OCI-M1 (cell line): ENCODE results near the gene DCAF7.

Experiments used
- DNase-seq: peaks from one replicate; lab custom pipeline; 2025; lab: John Stamatoyannopoulos, UW

DCAF7 gene

DNA sequence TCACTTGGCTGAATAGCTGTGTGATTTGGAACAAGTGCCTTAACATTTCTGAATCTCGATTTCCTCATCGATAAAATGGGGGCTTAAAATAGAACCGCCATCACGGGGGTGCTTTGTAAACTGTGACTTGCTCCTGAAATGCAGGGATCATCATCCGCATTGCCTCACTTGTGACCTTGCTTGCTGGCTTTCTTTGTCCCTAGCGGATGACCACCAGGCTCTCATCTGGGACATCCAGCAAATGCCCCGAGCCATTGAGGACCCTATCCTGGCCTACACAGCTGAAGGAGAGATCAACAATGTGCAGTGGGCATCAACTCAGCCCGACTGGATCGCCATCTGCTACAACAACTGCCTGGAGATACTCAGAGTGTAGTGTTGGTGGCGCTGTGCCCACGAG is 38.5 kb downstream of the DCAF7 start:
- no peak for DNase-seq

DNA sequence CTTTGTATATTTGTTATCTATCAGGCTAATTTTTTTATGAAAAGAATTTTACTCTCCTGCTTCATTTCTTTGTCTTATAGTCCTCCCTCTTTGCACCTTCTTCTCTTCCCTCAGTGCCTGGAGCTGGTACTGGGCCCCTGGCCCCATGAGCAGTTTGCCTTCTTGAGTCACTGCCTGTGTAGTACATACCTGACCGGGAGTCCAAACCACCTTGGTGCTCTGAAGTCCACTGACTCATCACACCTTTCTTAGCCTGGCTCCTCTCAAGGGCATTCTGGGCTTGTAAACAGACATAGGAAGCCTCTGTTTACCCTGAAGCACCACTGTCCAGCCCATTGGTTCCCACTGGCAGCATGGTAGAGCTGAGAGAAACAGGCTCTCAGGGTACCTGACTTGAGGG is 39.4 kb downstream of the DCAF7 start:
- no peak for DNase-seq

DNA sequence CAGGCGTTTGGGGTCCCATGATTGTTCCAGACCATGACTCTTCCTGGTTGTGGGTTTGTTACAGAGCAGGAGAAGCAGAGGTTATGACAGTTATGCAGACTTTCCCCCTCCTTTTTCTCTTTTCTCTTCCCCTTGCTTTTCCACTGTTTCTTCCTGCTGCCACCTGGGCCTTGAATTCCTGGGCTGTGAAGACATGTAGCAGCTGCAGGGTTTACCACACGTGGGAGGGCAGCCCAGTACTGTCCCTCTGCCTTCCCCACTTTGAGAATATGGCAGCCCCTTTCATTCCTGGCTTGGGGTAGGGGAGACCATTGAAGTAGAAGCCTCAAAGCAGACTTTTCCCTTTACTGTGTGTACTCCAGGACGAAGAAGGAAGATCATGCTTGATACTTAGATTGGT is 42.5 kb downstream of the DCAF7 start:
- DNase-seq, result no peak

- DNase-seq, result no peak
These were observed 44.9 kb downstream of the DCAF7 start for GRCh38 chr17:63595132-63595531.

DNA sequence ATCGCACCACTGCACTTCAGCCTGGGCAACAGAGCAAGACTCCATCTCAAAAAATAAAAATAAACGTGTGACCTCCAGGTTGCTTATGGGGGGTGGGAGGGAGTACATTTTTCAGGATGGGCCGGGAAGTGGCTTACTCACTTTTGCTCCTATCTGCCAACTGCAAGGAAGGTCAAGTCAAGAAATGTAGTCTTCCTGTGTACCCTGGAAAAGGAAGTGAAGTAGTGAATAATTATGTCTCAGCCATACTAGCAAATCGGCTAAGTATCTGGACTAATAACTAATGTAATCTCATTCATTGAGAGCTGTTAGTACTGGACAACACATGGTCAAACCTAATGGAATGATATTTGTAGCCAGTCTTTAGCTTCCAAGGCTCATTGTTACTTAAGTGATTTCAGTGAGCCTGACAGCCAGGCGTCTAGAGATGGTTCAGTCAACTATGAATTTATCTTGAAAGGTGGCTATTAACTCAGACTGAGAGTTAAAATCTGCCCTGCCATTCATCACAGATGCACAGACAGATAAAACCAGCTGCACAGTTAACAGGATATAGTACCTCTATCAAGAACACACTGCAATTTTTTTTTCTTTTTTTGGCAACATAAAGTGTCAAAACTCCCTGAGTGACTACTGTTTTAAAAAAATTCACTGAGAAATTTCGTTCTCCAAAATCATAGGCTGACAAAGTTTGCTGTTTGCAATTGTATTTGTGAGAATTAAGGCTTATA is 46.7 kb downstream of the DCAF7 start:
- no peak for DNase-seq

DNA sequence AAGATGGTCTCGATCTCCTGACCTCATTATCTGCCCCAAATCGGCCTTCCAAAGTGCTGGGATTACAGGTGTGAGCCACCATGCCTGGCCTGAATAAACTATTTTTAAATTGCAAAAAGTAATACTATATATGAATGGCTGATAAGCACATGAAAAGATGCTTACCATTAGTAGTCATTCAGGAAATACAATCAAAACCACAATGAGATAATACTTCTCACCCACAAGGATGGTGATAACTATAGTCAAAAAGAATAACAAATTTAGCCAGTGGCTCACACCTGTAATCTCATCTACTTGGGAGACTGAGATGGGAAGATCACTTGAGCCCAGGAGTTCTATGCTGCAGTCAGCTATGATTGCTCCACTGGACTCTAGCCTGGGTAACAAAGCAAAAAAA is 48.0 kb downstream of the DCAF7 start:
- DNase-seq, result no peak

- peak; percentile 88 for DNase-seq
These were observed 50.5 kb downstream of the DCAF7 start, which contains the start of gene TACO1 for GRCh38 chr17:63600569-63601438. Gene TACO1, plus strand, starts transcription at chr17:63600895. Its CDS starts 189 bp downstream, at chr17:63601084.

DNA sequence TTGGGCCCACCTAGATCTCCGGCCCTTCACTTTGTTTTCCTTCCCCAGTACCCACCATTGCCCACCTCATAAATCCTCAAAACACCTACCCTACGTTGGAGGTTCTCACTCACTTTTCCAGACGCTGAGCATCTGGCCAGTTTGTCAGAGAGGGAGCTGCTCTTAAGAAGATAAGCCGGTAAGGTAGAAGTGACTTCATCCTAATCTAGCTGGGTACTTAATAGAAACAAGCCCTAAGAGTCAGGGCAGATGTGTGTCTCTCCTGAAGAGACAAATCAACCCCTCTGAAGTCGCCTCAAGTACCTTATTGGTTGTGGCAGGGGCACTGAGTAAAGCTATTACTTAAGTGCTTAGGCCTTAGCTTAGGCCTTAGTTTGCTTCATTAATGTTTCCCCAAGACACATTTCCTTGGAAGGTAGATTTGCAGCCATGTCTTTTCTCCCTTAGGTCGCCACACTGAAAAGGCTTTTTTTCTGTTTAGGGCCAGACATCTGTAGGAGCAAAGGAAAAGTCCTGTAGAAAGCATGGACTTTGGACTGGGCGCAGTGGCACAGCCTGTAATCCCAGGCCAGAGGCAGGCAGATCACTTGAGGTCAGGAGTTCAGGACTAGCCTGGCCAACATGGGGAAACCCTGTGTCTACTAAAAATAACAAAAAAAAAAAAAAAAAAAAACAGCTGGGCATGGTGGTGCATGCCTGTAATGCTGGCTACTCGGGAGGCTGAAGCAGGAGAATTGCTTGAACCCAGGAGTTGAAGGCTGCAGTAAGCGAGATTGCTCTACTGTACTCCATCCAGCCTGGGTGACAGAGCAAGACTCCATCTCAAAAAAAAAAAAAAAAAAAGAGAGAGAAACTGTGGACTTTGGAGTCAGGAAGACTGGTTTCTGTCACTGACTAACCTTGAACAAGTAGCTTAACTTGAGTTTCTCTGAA is 51.4 kb downstream of the DCAF7 start:
- DNase-seq, result no peak

- DNase-seq, result no peak
These were observed 59.7 kb downstream of the DCAF7 start for GRCh38 chr17:63609816-63610573.

DNA sequence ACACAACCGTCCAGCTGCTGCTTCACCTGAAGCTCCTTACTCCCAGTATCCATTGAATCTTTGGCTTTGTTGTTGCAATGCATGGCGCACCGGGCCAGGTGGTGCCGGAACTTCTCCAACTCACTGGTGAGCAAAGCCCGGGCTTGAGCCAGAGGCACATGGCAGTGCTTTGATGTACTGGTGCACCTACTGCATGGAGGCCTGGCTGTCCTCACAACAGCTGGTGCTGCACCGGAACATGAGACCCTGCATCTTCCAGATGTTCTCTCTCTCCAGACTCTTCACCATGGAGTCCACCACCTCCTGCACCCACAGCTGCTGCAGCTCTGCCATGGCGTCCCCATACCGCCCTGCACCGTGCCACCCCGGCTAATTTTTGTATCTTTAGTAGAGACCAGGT is 60.6 kb downstream of the DCAF7 start:
- no peak for DNase-seq

GRCh38 chr17:63611354-63611753 is 61.1 kb downstream of the DCAF7 start:
- no peak for DNase-seq

DNA sequence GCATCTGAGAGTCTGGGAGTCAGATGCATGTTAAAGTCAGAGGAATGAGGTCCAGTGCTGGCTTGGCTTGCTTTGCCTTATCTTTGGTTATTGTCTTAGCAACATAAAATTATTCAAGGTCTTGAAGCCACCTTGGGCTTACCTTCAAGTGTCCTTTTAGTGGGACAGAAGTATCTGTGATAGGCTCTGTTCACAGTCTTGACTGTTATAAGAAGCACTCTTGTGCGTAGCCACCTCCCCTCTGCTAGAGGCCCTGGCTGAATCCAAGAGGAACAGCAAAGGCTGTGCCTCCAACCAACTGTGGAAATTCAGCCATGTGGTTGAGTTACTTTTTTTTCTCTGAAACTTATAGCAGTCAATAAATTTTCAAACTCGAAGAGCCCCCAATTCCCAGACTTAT is 63.4 kb downstream of the DCAF7 start:
- no peak for DNase-seq

GRCh38 chr17:63621229-63621683 is 71.0 kb downstream of the DCAF7 start:
- no peak for DNase-seq

- DNase-seq, result peak; percentile 100
These were observed 71.7 kb downstream of the DCAF7 start, which contains the start of gene MAP3K3 for GRCh38 chr17:63621684-63622573. Gene MAP3K3, plus strand, starts transcription at chr17:63622417. Its CDS starts 343 bp downstream, at chr17:63622760.

GRCh38 chr17:63622574-63623390 is 72.5 kb downstream of the DCAF7 start:
- DNase-seq, result peak; percentile 72

- DNase-seq, result peak; percentile 46
These were observed 73.7 kb downstream of the DCAF7 start for GRCh38 chr17:63623786-63624530.

DNA sequence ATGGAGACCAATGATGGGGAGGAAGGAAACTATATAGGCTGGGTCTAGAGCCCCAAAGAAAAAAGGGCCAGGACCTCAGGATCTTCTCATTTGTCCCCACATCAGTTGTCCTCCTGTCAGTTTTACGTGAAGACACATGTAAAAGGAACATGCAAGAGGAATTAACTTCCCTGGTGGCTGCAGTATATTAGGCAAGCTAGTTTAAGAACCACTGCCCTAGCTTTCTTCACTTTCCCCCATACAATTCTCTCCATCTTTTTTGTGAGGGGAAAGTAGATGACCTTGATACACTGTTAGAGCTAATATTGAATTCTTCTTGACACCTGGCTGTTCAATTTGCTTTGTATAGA is 74.2 kb downstream of the DCAF7 start:
- DNase-seq, result peak; percentile 43

DNA sequence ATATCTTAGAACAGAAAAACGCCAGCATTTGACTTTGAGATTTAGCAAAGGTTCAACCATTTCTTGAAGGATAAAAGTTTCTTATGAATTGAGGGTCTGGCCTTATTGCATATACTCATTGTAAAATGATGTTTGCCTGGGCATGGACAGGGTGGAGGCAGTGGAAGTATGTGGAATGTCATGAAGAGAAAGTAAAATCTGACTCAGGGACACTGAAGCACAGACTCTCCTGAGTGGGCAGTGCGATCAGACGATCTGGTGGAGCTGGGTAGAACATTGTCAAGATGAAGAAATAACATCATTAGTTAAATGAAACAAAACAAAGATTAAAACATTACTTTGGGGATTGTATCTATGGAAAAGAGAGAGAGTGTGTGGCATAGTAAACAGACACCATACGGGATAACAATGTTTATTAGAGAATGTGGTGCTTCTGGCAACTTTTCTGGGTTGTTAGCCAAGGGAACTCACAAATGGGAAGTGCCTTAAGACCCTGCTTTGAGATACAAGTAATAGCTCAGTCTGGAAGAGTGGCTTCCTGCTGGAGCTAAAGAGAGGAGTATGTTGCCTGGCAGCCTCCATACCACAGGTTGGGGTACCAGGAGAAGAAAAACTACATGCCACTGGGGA is 76.4 kb downstream of the DCAF7 start:
- peak; percentile 10 for DNase-seq
